ENCODE data around the gene UGT3A2. TPM values are rescaled to one million over a fixed set of nuclear protein-coding genes. Genes with fewer than 3 reads are reported as not detected.

The UGT3A2 gene
- total RNA-seq, 4 donors from 2014 or later: not detected

DNA sequence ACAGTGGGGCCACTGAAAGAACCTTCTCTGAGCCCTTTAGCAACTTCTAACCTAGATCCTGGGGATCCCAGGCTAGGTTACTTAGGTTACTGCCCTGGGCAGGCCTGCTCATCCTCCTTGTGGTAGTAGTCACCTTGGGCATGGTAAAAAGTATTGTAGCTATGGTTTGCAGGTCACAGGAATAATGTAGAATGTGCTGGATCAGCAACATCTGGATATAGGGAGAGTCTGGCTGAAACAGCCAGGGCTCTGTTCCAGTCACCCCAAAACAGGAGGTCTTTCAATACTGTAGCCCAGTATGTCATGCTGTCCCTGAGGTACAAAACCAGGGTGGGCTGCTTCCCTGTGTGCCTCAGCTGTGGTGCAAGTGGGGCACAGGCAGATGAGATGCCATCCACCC, 33.6 kb downstream of the UGT3A2 start:
- Histone ChIP-seq H3K9me3 (no peaks in the 10 kb centered on the region), H3K4me3 (no peak overlapping the region), H3K27me3 (no peaks in the 10 kb centered on the region), H3K27ac (no peak overlapping the region), H3K36me3 (no peaks in the 10 kb centered on the region), H3K4me1 (no peaks in the 10 kb centered on the region)
- intact Hi-C loops (cut with DNase I; ENCODE audit: low total_unique reads): no loop called here
- TF ChIP-seq POLR2A (IDR thresholded peaks at IDR 0.05) (no peak), CTCF (IDR thresholded peaks at IDR 0.05) (no peak)
- no peak for DNase-seq

GRCh38 chr5:36031223-36031622, 35.5 kb downstream of the UGT3A2 start:
- H3K36me3 ChIP-seq: no peaks in the 10 kb centered on the region
- H3K27me3 ChIP-seq: no peaks in the 10 kb centered on the region
- no peak overlapping the region for H3K27ac ChIP-seq
- no peak for DNase-seq
- H3K4me1 ChIP-seq: no peaks in the 10 kb centered on the region
- TF ChIP-seq POLR2A (IDR thresholded peaks at IDR 0.05): no peak
- no peak for TF ChIP-seq CTCF (IDR thresholded peaks at IDR 0.05)
- intact Hi-C loops (cut with DNase I; ENCODE audit: low total_unique reads): no loop called here
- H3K4me3 ChIP-seq: no peak overlapping the region
- no peaks in the 10 kb centered on the region for H3K9me3 ChIP-seq

GRCh38 chr5:36029914-36030313, 36.8 kb downstream of the UGT3A2 start:
- no peak for TF ChIP-seq CTCF (IDR thresholded peaks at IDR 0.05)
- TF ChIP-seq POLR2A (IDR thresholded peaks at IDR 0.05): no peak

GRCh38 chr5:36028816-36029465, 37.7 kb downstream of the UGT3A2 start:
- no peak for DNase-seq
- TF ChIP-seq POLR2A (IDR thresholded peaks at IDR 0.05): no peak
- H3K4me3 ChIP-seq: no peak overlapping the region
- H3K9me3 ChIP-seq: no peaks in the 10 kb centered on the region
- no peaks in the 10 kb centered on the region for H3K36me3 ChIP-seq
- H3K27ac ChIP-seq: no peak overlapping the region
- H3K27me3 ChIP-seq: no peaks in the 10 kb centered on the region
- intact Hi-C loops (cut with DNase I; ENCODE audit: low total_unique reads): no loop called here
- no peaks in the 10 kb centered on the region for H3K4me1 ChIP-seq

More at GRCh38 chr5:36029914-36030313, 36.8 kb downstream of the UGT3A2 start:
- no peak overlapping the region for H3K27ac ChIP-seq
- H3K4me3 ChIP-seq: no peak overlapping the region
- DNase-seq: no peak
- no peaks in the 10 kb centered on the region for H3K27me3 ChIP-seq
- no peaks in the 10 kb centered on the region for H3K36me3 ChIP-seq
- no peaks in the 10 kb centered on the region for H3K9me3 ChIP-seq
- intact Hi-C loops (cut with DNase I; ENCODE audit: low total_unique reads): no loop called here
- no peaks in the 10 kb centered on the region for H3K4me1 ChIP-seq

GRCh38 chr5:36027711-36028110, 39.0 kb downstream of the UGT3A2 start:
- Histone ChIP-seq H3K4me3 (no peak overlapping the region), H3K9me3 (no peaks in the 10 kb centered on the region), H3K27ac (no peak overlapping the region), H3K36me3 (no peaks in the 10 kb centered on the region), H3K4me1 (no peaks in the 10 kb centered on the region), H3K27me3 (no peaks in the 10 kb centered on the region)
- TF ChIP-seq CTCF (IDR thresholded peaks at IDR 0.05): no peak
- no peak for TF ChIP-seq POLR2A (IDR thresholded peaks at IDR 0.05)
- intact Hi-C loops (cut with DNase I; ENCODE audit: low total_unique reads): no loop called here
- DNase-seq: no peak
